DOHH2 (cell line): Measurements from ENCODE around the gene PRKAR1B.

Source experiments
- H3F3A ChIP-seq: fragments of 200-600 bp; sonication (generic), shearing (Covaris generic); 2 replicates; pipeline ENCODE4 v1.6.0; 2016; ENCODE audit warnings: antibody characterized with exemption, mild to moderate bottlenecking; ENCODE audit not compliant: control insufficient read depth, insufficient read depth
- H3K27ac ChIP-seq: fragments of 200-600 bp; sonication (generic); 2 replicates; pipeline ENCODE4 v1.5.1; 2014; ENCODE audit warnings: low read depth, mild to moderate bottlenecking, low read length, moderate library complexity
- H3K27me3 ChIP-seq: fragments of 200-600 bp; sonication (generic); 2 replicates; pipeline ENCODE4 v1.6.1; 2014; ENCODE audit warnings: mild to moderate bottlenecking, low read length, mixed read lengths; ENCODE audit not compliant: control insufficient read depth
- H3K36me3 ChIP-seq: fragments of 200-600 bp; sonication (generic); 2 replicates; pipeline ENCODE4 v1.6.1; 2014; ENCODE audit warnings: mild to moderate bottlenecking, low read length, moderate library complexity, mixed read lengths; ENCODE audit not compliant: control insufficient read depth
- H3K4me1 ChIP-seq: fragments of 200-600 bp; sonication (generic); 2 replicates; pipeline ENCODE4 v1.6.1; 2014; ENCODE audit warnings: mild to moderate bottlenecking, low read length, mixed read lengths; ENCODE audit not compliant: control insufficient read depth
- H3K4me2 ChIP-seq: fragments of 200-600 bp; sonication (generic); 2 replicates; pipeline ENCODE4 v1.6.0; 2014; ENCODE audit warnings: mild to moderate bottlenecking, low read length, moderate library complexity
- H3K4me3 ChIP-seq: fragments of 200-600 bp; sonication (generic); 2 replicates; pipeline ENCODE4 v1.5.1; 2014; ENCODE audit warnings: mild to moderate bottlenecking, low read length, mixed read lengths
- H3K79me2 ChIP-seq: fragments of 200-600 bp; sonication (generic); 2 replicates; pipeline ENCODE4 v1.6.1; 2014; ENCODE audit warnings: mild to moderate bottlenecking, low read length, mixed read lengths; ENCODE audit not compliant: control insufficient read depth
- H3K9me2 ChIP-seq: fragments of 200-600 bp; sonication (generic); replicated peaks from 2 replicates; pipeline ENCODE4 v1.6.1; 2014; ENCODE audit warnings: mild to moderate bottlenecking, low read length, mixed read lengths; ENCODE audit not compliant: control insufficient read depth
- H3K9me3 ChIP-seq: fragments of 200-600 bp; sonication (generic); 2 replicates; pipeline ENCODE4 v1.6.1; 2014; ENCODE audit warnings: antibody characterized with exemption, low read length, mixed read lengths; ENCODE audit not compliant: control insufficient read depth, insufficient read depth
- H4K20me1 ChIP-seq: fragments of 200-600 bp; sonication (generic); 2 replicates; pipeline ENCODE4 v1.6.0; 2014; ENCODE audit warnings: low read depth, mild to moderate bottlenecking, antibody characterized with exemption, low read length, moderate library complexity; ENCODE audit not compliant: control insufficient read depth, insufficient read depth
- CTCF ChIP-seq: fragments of 200-600 bp; sonication (generic); IDR thresholded peaks from one replicate; pipeline ENCODE4 v1.5.1; 2014; ENCODE audit warnings: antibody characterized with exemption, mild to moderate bottlenecking, low read depth, low read length; ENCODE audit not compliant: poor library complexity, severe bottlenecking
- EZH2phosphoT487 ChIP-seq: fragments of 200-600 bp; sonication (generic); IDR thresholded peaks from 2 replicates; pipeline ENCODE4 v1.6.1; 2017; ENCODE audit warnings: borderline replicate concordance, mild to moderate bottlenecking, antibody characterized with exemption, low read length, moderate library complexity, mixed read lengths

PRKAR1B gene

GRCh38 chr7:690478-691360 lies 36.4 kb downstream of the PRKAR1B start:
- Histone ChIP-seq H3K27ac (no peak overlapping the region), H3K4me1 (no peaks in the 10 kb centered on the region), H3K4me2 (no peak overlapping the region), H3K79me2 (no peaks in the 10 kb centered on the region), H3K36me3 (peaks cover 45% of the 10 kb centered on the region), H3K9me2 (no peaks in the 10 kb centered on the region), H3K4me3 (no peak overlapping the region), H3K27me3 (no peaks in the 10 kb centered on the region), H4K20me1 (no peaks in the 10 kb centered on the region), H3F3A (no peaks in the 10 kb centered on the region), H3K9me3 (peaks cover 34% of the 10 kb centered on the region)
- TF ChIP-seq EZH2phosphoT487 (no peak), CTCF (no peak)

- Histone ChIP-seq H3K9me2 (no peaks in the 10 kb centered on the region), H3K27ac (no peak overlapping the region), H3K9me3 (peaks cover 31% of the 10 kb centered on the region), H3K4me3 (no peak overlapping the region), H3F3A (no peaks in the 10 kb centered on the region), H4K20me1 (no peaks in the 10 kb centered on the region), H3K36me3 (peaks cover 62% of the 10 kb centered on the region), H3K79me2 (peaks cover 7% of the 10 kb centered on the region), H3K4me1 (no peaks in the 10 kb centered on the region), H3K4me2 (no peak overlapping the region), H3K27me3 (no peaks in the 10 kb centered on the region)
- TF ChIP-seq EZH2phosphoT487 (no peak), CTCF (no peak)
These were observed 41.5 kb downstream of the PRKAR1B start for GRCh38 chr7:685540-685939.

- H3K4me2 ChIP-seq, result no peak overlapping the region
- H3K27ac ChIP-seq, result no peak overlapping the region
- H3K4me3 ChIP-seq, result no peak overlapping the region
- no peaks in the 10 kb centered on the region for H3K27me3 ChIP-seq
- H3K9me2 ChIP-seq, result no peaks in the 10 kb centered on the region
- H3K9me3 ChIP-seq, result peaks cover 31% of the 10 kb centered on the region
- H3K79me2 ChIP-seq, result peaks cover 7% of the 10 kb centered on the region
- peaks cover 68% of the 10 kb centered on the region for H3K36me3 ChIP-seq
- H4K20me1 ChIP-seq, result no peaks in the 10 kb centered on the region
- no peaks in the 10 kb centered on the region for H3F3A ChIP-seq
- H3K4me1 ChIP-seq, result no peaks in the 10 kb centered on the region
- no peak for TF ChIP-seq CTCF
- no peak for TF ChIP-seq EZH2phosphoT487
These were observed 42.7 kb downstream of the PRKAR1B start for GRCh38 chr7:684416-684815.
